Memory B cell (primary cell): ENCODE measurements around the gene ADAMTSL1.

Experiments used
- ATAC-seq: fragments of 150-1000 bp; cut with Tn5 transposase; 2 replicates; pipeline ENCODE4 v1.10.0; 2021; ENCODE audit warnings: low read depth, mild to moderate bottlenecking, moderate library complexity
- DNase-seq, 2 donors: peaks; one replicate each; pipeline ENCODE4 v3.0.0; 2022; ENCODE audit warnings: low spot score in 2 of 2
- H3K27ac Mint-ChIP-seq: one replicate; pipeline ENCODE4 v1.8.0; 2022; ENCODE audit warnings: mild to moderate bottlenecking, moderate library complexity, mixed read lengths
- H3K27me3 Mint-ChIP-seq: one replicate; pipeline ENCODE4 v1.8.0; 2022; ENCODE audit warnings: mixed read lengths
- H3K36me3 Mint-ChIP-seq: one replicate; pipeline ENCODE4 v1.8.0; 2022; ENCODE audit warnings: mild to moderate bottlenecking, mixed read lengths
- H3K4me1 Mint-ChIP-seq: one replicate; pipeline ENCODE4 v1.8.0; 2022; ENCODE audit warnings: mixed read lengths
- H3K4me3 Mint-ChIP-seq: one replicate; pipeline ENCODE4 v1.8.0; 2022; ENCODE audit warnings: mild to moderate bottlenecking, moderate library complexity, mixed read lengths
- H3K9me3 Mint-ChIP-seq: one replicate; pipeline ENCODE4 v1.8.0; 2022; ENCODE audit warnings: mixed read lengths

ADAMTSL1 gene

DNA sequence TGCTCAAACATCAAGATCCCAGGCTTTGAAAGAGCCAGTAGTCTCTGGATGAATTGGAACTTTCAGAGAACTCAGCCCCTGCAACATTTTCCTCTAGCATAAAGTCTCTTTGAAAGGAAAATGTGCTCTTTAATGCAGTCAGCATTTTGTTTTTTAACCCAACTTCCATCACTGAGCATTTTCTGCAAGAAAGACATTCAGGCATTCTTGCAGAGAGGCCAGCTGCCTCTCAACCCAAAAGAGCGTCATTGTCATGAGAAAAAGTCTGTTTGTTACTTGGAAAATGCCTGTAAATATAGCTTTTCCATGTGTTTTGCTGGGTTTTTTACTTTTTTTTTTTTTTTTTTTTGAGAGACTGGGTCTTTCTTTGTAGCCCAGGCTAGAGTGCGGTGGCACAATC, 225.0 kb downstream of the ADAMTSL1 start:
- DNase-seq = no peak
- Mint-ChIP-seq H3K27ac (no peak overlapping the region), H3K4me3 (no peak overlapping the region), H3K9me3 (peaks cover 13% of the 10 kb centered on the region), H3K36me3 (no peaks in the 10 kb centered on the region), H3K27me3 (no peaks in the 10 kb centered on the region), H3K4me1 (no peaks in the 10 kb centered on the region)
- ATAC-seq = no peak

DNA sequence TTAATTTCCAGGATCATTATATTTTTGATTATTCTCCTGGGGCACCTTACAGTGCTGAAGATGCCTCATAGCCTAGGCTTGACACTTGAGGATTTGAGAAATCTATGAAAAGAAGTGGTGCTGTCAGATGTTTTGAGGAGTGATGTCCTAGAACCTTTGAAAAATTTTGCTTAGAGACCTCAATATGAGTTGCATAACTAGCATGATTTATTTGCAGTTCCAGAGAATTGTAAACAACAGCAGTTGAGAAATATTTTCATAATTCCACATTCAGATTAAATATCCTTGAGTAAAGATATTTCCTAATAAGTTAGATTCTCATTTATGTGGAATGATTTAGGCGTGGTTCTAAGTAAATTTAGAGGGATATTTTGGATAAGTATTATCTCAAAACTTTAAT, 225.8 kb downstream of the ADAMTSL1 start:
- no peak overlapping the region for H3K4me3 Mint-ChIP-seq
- H3K27me3 Mint-ChIP-seq = no peaks in the 10 kb centered on the region
- no peaks in the 10 kb centered on the region for H3K4me1 Mint-ChIP-seq
- H3K9me3 Mint-ChIP-seq = peaks cover 11% of the 10 kb centered on the region
- no peaks in the 10 kb centered on the region for H3K36me3 Mint-ChIP-seq
- ATAC-seq (no peak), DNase-seq (no peak)
- H3K27ac Mint-ChIP-seq = no peak overlapping the region

DNA sequence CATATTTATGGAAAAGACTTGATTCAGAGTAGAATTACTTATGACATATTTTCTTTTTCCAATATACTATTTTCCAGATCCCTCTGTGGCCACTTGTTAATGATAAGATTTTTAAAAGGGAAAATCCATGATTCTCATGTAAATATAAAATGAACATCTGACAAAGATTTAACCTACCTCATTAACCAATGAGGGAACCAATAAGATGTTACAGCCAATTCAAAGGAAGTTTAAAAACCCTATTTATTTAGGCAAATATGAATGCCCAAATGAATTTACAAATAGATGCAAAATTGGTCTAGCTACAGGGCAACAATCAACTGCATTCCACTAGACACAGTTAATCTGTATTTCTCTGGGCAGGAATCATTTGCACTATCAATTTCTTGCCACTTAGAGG, 226.8 kb downstream of the ADAMTSL1 start:
- no peak overlapping the region for H3K4me3 Mint-ChIP-seq
- DNase-seq = no peak
- no peaks in the 10 kb centered on the region for H3K36me3 Mint-ChIP-seq
- no peaks in the 10 kb centered on the region for H3K4me1 Mint-ChIP-seq
- H3K9me3 Mint-ChIP-seq = peaks cover 8% of the 10 kb centered on the region
- H3K27me3 Mint-ChIP-seq = no peaks in the 10 kb centered on the region
- H3K27ac Mint-ChIP-seq = no peak overlapping the region
- ATAC-seq = no peak

DNA sequence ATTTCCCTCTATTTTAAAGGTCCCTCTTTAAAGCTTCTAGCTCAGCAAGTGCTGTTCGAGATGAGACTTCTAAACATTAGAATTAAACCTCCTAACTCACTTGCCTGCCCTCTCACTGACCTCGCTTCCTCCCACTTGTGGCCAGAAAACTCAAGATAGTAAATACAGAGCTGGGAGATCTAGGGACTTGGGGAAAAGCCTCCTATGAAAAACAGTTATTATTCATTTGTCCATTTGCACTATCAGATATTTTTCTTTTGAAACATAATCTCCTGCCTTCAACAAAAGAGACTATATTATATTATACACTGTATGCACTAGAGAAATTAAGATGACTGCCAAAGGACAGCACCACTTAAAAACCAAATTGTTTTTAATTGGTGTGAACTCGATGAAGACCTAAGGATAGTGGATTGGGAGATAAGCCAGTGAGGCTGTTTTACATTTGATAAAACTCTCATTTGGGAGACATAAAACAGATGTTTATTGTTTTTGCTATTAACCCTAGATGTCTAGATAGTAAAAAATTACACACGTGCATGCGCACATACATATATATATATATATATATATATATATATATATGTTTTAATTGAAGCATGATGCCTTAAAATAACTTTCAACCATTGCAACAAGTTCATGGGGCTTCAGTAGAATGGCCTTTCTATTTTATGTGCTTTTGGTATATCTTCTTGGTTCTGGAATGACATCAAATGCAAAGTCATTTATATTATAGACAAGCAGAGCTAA, 229.4 kb downstream of the ADAMTSL1 start:
- DNase-seq (no peak), ATAC-seq (no peak)
- H3K4me3 Mint-ChIP-seq = no peak overlapping the region
- H3K27ac Mint-ChIP-seq = no peak overlapping the region
- no peaks in the 10 kb centered on the region for H3K36me3 Mint-ChIP-seq
- peaks cover 2% of the 10 kb centered on the region for H3K9me3 Mint-ChIP-seq
- no peaks in the 10 kb centered on the region for H3K4me1 Mint-ChIP-seq
- no peaks in the 10 kb centered on the region for H3K27me3 Mint-ChIP-seq

DNA sequence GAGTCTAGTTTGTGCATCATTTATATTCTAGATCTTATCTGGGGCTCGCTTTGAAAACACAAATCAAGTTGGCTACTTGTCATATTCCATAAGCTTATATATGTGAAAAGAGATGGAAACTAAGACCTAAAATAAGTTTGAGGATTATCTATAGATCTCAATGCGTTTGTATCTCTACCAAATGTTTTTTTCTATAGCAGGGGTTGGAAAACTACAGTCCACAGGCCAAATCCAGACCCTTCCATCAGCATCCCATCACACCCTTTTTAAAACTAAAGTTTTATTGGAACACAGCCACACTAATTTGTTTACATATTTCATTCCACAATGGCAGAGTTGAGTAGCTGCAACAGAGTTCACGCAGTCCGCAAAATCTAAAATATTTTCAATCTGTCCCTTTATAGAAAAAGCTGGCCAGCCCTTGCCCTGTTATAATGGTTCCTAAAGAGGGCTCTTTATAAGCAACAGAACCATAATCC, 230.0 kb downstream of the ADAMTSL1 start:
- no peaks in the 10 kb centered on the region for H3K27me3 Mint-ChIP-seq
- H3K4me3 Mint-ChIP-seq = no peak overlapping the region
- H3K9me3 Mint-ChIP-seq = peaks cover 2% of the 10 kb centered on the region
- ATAC-seq = no peak
- H3K4me1 Mint-ChIP-seq = no peaks in the 10 kb centered on the region
- H3K27ac Mint-ChIP-seq = no peak overlapping the region
- no peak for DNase-seq
- H3K36me3 Mint-ChIP-seq = no peaks in the 10 kb centered on the region

DNA sequence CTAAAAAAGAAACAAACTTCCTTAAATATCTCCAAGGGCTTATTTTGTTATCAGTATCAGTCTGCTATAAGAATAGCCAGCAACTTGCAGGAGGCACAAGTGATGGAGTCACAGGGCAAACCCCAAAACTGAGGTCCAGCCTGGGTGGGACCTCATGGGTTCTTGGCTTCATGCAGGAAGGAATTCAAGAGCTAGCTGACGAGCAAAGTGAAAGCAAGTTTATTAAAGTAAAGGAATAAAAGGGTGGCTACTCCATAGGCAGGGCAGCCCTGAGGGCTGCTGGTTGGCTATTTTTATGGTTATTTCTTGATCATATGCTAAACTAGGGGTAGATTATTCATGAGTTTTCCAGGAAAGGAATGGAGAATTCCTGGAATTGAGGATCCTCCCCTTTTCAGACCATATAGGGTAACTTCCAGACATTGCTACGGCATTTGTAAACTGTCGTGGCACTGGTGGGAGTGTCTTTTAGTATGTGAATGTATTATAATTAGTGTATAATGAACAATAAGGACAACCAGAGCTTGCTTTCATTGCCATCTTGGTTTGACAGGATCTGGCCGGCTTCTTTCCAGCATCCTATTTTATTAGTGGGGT, 231.9 kb downstream of the ADAMTSL1 start:
- Mint-ChIP-seq H3K27me3 (no peaks in the 10 kb centered on the region), H3K9me3 (peaks cover 2% of the 10 kb centered on the region), H3K36me3 (no peaks in the 10 kb centered on the region), H3K4me1 (no peaks in the 10 kb centered on the region), H3K4me3 (no peak overlapping the region), H3K27ac (no peak overlapping the region)
- ATAC-seq = no peak
- DNase-seq = no peak

DNA sequence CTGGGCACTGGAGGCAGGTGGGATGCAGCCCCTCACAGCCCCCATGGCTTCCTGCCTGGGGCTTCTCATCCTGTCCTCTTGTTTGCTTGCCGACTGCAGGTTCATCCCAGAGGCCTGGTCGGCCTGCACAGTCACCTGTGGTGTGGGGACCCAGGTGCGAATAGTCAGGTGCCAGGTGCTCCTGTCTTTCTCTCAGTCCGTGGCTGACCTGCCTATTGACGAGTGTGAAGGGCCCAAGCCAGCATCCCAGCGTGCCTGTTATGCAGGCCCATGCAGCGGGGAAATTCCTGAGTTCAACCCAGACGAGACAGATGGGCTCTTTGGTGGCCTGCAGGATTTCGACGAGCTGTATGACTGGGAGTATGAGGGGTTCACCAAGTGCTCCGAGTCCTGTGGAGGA, 232.7 kb downstream of the ADAMTSL1 start:
- H3K4me1 Mint-ChIP-seq = no peaks in the 10 kb centered on the region
- H3K4me3 Mint-ChIP-seq = no peak overlapping the region
- H3K27ac Mint-ChIP-seq = no peak overlapping the region
- no peak for DNase-seq
- no peaks in the 10 kb centered on the region for H3K27me3 Mint-ChIP-seq
- no peaks in the 10 kb centered on the region for H3K36me3 Mint-ChIP-seq
- no peaks in the 10 kb centered on the region for H3K9me3 Mint-ChIP-seq
- ATAC-seq = no peak

DNA sequence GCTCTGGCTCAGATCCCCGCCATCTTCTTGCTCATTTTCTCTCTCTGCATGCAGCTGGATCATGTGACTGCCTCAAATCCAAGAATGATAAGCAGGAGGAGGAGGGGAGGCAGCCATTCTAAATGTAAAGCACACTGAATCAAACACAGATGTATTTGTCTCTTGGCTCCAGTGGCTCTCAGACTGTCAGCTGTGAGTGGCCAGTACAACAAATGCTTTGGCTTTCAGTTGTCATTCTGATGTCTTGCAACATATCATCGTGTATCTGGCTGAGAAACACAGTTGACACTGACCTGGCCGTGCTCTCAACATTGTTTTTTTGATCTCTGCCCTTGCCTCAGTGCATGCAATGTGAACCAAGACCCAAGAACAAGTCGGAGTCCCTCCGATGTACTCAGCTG, 233.1 kb downstream of the ADAMTSL1 start:
- DNase-seq (no peak), ATAC-seq (no peak)
- H3K36me3 Mint-ChIP-seq = no peaks in the 10 kb centered on the region
- H3K4me1 Mint-ChIP-seq = no peaks in the 10 kb centered on the region
- no peaks in the 10 kb centered on the region for H3K9me3 Mint-ChIP-seq
- H3K27me3 Mint-ChIP-seq = no peaks in the 10 kb centered on the region
- no peak overlapping the region for H3K27ac Mint-ChIP-seq
- H3K4me3 Mint-ChIP-seq = no peak overlapping the region

DNA sequence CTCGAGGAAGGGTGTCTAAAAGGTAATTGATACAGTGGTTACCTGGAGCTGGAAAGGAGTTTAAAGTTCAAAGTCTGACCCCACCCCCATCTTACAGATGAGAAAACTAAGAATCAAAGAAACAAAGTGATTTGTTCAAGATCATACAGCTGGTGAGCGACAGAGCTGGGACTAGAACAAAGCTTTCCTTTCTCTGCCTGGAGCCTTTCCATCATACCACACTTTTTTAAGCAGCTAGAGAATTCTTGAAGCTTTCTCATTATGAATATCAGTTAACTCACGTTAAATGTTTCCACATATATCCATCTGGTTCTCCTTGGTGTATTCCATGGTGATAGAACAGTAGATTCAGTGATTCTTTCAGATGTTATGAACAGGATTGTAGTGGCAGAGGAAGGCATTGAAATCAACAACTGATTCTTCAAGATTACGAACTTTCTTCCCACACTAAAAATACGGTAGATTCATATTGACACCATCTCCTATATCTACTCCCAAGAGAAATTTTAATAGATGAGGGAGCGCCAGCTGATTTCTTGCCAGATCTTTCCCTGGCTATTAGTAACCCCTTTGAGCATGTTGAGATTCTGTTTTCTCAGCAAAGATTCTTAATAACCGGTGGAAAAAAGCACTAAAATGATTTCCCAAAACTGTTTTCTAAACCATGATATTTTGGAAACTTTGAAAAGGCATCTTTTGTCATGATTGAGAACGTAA, 233.7 kb downstream of the ADAMTSL1 start:
- no peaks in the 10 kb centered on the region for H3K36me3 Mint-ChIP-seq
- H3K4me1 Mint-ChIP-seq = no peaks in the 10 kb centered on the region
- H3K9me3 Mint-ChIP-seq = no peaks in the 10 kb centered on the region
- H3K27ac Mint-ChIP-seq = no peak overlapping the region
- H3K4me3 Mint-ChIP-seq = no peak overlapping the region
- DNase-seq (no peak), ATAC-seq (no peak)
- H3K27me3 Mint-ChIP-seq = no peaks in the 10 kb centered on the region

DNA sequence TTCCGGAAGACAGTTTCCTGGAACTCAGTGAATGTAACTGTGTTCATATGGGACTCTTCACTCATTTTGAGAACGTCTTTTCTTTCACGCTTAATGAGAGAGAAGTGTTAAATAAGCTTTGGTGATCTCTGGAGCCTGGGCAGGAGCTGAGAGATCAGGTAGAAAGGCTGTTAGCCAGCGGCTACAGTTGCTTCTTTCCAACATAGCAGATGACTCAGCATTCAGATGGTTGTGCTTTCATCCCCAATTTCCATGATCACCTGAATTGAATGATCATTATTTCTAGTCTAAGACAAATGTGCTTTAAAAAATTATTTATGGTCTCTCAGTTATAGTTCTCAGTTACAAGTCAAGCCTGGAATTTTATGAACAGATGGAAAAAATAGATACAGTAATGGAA, 234.5 kb downstream of the ADAMTSL1 start:
- Mint-ChIP-seq H3K27ac (no peak overlapping the region), H3K4me1 (no peaks in the 10 kb centered on the region), H3K27me3 (no peaks in the 10 kb centered on the region), H3K9me3 (no peaks in the 10 kb centered on the region), H3K4me3 (no peak overlapping the region), H3K36me3 (no peaks in the 10 kb centered on the region)
- DNase-seq (no peak), ATAC-seq (no peak)

DNA sequence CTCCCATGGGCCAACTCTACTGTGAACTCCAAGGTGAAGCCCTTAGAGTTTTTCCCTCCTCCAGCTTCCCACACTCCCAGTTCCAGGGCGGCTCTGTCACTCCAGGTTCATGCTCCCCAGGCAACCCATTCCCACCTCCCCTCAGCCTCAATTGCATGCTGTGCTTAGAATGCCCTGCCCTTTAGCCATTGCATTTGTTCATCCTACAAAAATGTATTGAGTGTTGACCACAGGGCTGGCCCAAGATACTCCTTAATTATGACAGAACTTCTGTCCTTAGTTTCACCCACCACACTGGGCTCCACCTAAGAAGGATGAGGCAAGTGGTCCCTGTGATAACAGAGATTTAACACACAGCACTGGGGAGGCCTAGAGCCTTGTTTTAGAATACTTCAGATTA, 236.1 kb downstream of the ADAMTSL1 start:
- no peaks in the 10 kb centered on the region for H3K36me3 Mint-ChIP-seq
- H3K27me3 Mint-ChIP-seq = no peaks in the 10 kb centered on the region
- H3K4me1 Mint-ChIP-seq = no peaks in the 10 kb centered on the region
- H3K4me3 Mint-ChIP-seq = no peak overlapping the region
- H3K9me3 Mint-ChIP-seq = peaks cover 1% of the 10 kb centered on the region
- H3K27ac Mint-ChIP-seq = no peak overlapping the region
- no peak for DNase-seq
- no peak for ATAC-seq

DNA sequence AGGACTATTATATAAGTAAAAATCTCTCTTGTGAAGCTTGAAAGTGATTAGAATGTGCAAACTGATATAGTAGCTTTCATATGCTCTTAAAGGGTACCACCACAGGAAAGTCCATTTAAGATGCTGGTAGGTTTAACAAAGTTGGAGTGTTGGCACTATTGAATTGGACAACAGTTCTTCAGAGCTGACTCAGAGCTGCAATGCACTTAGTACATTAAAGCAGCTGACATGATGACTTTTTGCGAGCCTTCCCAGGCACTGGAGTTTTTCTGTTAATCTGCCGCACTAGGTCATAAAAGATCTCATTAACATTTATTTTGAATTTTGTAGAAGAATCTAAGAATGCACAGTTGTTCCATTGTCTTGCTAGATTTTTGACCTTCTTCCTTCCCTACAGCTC, 243.8 kb downstream of the ADAMTSL1 start:
- ATAC-seq (no peak), DNase-seq (no peak)
- H3K9me3 Mint-ChIP-seq = peaks cover 1% of the 10 kb centered on the region
- no peaks in the 10 kb centered on the region for H3K36me3 Mint-ChIP-seq
- H3K27me3 Mint-ChIP-seq = no peaks in the 10 kb centered on the region
- no peak overlapping the region for H3K4me3 Mint-ChIP-seq
- H3K27ac Mint-ChIP-seq = no peak overlapping the region
- H3K4me1 Mint-ChIP-seq = no peaks in the 10 kb centered on the region

DNA sequence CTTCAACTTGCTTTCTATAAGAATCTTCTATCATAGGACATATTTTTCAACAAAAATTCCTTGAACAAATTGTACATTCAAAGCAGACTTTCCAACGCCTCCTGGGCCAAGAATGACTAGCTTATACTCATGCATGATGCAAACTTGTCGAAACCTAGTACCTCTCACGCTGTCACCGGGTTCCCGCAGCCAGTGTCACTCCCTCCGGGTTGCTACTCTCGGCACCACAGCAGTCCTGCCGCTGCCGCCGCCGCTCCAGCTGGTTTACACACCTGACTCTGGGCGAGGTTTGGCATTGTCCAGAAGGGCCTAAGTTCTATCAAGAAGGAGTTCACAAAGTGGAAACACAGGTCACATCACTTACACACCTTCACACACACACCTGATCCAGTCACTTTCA, 244.4 kb downstream of the ADAMTSL1 start:
- no peaks in the 10 kb centered on the region for H3K4me1 Mint-ChIP-seq
- H3K27me3 Mint-ChIP-seq = no peaks in the 10 kb centered on the region
- no peak for DNase-seq
- no peak for ATAC-seq
- no peaks in the 10 kb centered on the region for H3K36me3 Mint-ChIP-seq
- peaks cover 1% of the 10 kb centered on the region for H3K9me3 Mint-ChIP-seq
- no peak overlapping the region for H3K27ac Mint-ChIP-seq
- H3K4me3 Mint-ChIP-seq = no peak overlapping the region

DNA sequence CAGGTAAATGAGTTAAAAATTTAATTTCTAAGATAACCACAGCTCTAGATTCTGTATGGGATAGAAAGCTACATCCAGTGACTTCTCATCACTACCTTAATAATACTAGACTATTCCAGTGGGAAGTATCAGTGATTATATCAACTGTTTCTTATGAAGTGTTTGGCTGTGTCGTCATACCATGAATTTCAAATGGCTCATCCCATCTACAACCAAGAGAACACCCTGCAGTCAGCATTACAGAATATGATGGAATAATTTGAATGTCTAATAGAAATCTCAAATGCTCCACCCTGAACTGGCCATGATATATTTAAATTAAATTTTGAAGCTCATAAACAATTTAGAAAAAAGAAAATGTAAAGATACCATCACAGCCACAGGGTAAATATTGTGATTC, 245.0 kb downstream of the ADAMTSL1 start:
- DNase-seq (no peak), ATAC-seq (no peak)
- H3K27me3 Mint-ChIP-seq = no peaks in the 10 kb centered on the region
- no peak overlapping the region for H3K4me3 Mint-ChIP-seq
- H3K4me1 Mint-ChIP-seq = no peaks in the 10 kb centered on the region
- peaks cover under 1% of the 10 kb centered on the region for H3K9me3 Mint-ChIP-seq
- no peak overlapping the region for H3K27ac Mint-ChIP-seq
- no peaks in the 10 kb centered on the region for H3K36me3 Mint-ChIP-seq
